GM23248 (cell line): Measurements from ENCODE around the gene RPP25.

Experiments
- EZH2 ChIP-seq: fragments of 200-600 bp; sonication (generic); IDR thresholded peaks from 2 replicates; pipeline ENCODE4 v1.6.1; 2018; ENCODE audit warnings: antibody characterized with exemption, mild to moderate bottlenecking; ENCODE audit not compliant: insufficient read depth, poor library complexity, severe bottlenecking
- EZH2phosphoT487 ChIP-seq: fragments of 200-600 bp; sonication (generic); IDR thresholded peaks from 2 replicates; pipeline ENCODE4 v1.6.1; 2018; ENCODE audit warnings: antibody characterized with exemption, moderate library complexity, mild to moderate bottlenecking, low read depth; ENCODE audit not compliant: insufficient read depth

- TF ChIP-seq EZH2 (no peak), EZH2phosphoT487 (no peak)
Observed at GRCh38 chr15:74989527-74989926, 33.0 kb upstream of the RPP25 start.
